Mammary epithelial cell (primary cell): ENCODE data around the gene PVALEF.

ENCODE experiments used
- CTCF ChIP-seq, 2 donors: IDR thresholded peaks in 1 of 2; conservative IDR thresholded peaks in 1 of 2; 2 replicates each; pipeline ENCODE4 v1.5.1; 2011 to 2012; ENCODE audit warnings: inconsistent platforms in 2 of 2, low read length in 2 of 2, mild to moderate bottlenecking in 2 of 2, control low read depth in 1 of 2, low read depth in 1 of 2; ENCODE audit not compliant: insufficient read depth in 1 of 2; ENCODE audit errors: extremely low read depth in 1 of 2
- EZH2 ChIP-seq: IDR thresholded peaks from 2 replicates; pipeline ENCODE4 v1.6.1; 2012; ENCODE audit warnings: low read length, inconsistent platforms, borderline replicate concordance

- TF ChIP-seq CTCF (conservative IDR thresholded peaks at IDR 0.05 in 1 of 2, IDR thresholded peaks at IDR 0.05 in 1 of 2; ENCODE audit: extremely low read depth in 1 of 2, insufficient read depth in 1 of 2, low read depth in 1 of 2, low read length in 2 of 2) (no peak), EZH2 (no peak)
Observed at GRCh38 chr17:81163703-81164370, 1.5 kb upstream of the PVALEF start.
